ENCODE measurements around the gene NONO. TPM values are rescaled to one million over a fixed set of nuclear protein-coding genes. Genes with fewer than 3 reads are reported as not detected.
"Not testable (repeated sequence)": the region's sequence is repeated elsewhere in the genome, so short reads cannot be mapped to it uniquely, and the experiment has no call there.

Gene NONO, protein sequence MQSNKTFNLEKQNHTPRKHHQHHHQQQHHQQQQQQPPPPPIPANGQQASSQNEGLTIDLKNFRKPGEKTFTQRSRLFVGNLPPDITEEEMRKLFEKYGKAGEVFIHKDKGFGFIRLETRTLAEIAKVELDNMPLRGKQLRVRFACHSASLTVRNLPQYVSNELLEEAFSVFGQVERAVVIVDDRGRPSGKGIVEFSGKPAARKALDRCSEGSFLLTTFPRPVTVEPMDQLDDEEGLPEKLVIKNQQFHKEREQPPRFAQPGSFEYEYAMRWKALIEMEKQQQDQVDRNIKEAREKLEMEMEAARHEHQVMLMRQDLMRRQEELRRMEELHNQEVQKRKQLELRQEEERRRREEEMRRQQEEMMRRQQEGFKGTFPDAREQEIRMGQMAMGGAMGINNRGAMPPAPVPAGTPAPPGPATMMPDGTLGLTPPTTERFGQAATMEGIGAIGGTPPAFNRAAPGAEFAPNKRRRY
- polyA plus RNA-seq (ENCODE audit: insufficient read length in 3 of 3) = 100 to 1,000 TPM; 614 to 653 (median 631) TPM

- peak; percentile 93 to 98 (median 94) for DNase-seq (ENCODE audit: low read depth in 3 of 3, low spot score in 2 of 3)
Observed at GRCh38 chrX:71283403-71284143, at the start of gene NONO. Gene NONO, plus strand, starts transcription at chrX:71283635. Its CDS starts 7,003 bp downstream, at chrX:71290638.

- DNase-seq (ENCODE audit: low read depth in 3 of 3, low spot score in 2 of 3) = no peak
Observed at GRCh38 chrX:71235482-71235881, 48.0 kb upstream of the NONO start.

DNA sequence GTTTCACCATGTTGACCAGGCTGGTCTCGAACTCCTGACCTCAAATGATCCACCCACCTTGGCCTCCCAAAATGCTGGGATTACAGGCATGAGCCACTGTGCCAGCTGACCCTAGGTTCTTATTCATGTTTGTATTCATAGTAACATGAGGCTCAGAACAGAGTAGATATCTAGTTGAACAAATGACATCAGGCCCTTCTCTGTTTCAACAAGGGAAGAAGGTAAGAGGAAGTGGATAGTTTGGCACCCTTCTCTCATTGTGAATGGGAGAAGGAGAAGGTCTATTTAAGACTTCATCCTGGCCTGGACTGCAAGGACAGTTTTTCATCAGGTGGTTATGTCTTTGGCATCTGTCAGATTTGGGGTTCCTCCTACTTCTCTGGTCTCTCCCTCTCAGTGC, 46.6 kb upstream of the NONO start:
- DNase-seq (ENCODE audit: low read depth in 3 of 3, low spot score in 2 of 3) = no peak

DNA sequence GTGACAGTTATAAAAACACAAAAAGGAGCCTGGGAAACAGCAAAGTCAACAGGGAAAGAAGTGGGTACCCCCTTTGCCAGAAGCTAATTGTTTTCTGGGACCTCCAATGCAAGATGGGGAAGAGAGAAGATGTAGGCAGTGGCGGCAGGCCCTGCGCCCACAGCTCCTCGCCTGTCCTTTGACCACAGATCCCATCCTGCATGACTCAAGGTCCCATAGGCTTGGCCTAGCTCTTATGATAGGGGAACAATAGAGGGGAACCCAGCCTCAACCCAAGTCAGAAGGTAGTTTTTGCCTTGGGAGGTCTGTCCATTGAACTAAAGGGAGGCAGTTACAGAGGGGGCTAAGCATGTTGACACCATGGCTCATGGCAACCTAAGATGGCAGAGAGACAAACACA, 43.7 kb upstream of the NONO start:
- no peak for DNase-seq (ENCODE audit: low read depth in 3 of 3, low spot score in 2 of 3)

DNA sequence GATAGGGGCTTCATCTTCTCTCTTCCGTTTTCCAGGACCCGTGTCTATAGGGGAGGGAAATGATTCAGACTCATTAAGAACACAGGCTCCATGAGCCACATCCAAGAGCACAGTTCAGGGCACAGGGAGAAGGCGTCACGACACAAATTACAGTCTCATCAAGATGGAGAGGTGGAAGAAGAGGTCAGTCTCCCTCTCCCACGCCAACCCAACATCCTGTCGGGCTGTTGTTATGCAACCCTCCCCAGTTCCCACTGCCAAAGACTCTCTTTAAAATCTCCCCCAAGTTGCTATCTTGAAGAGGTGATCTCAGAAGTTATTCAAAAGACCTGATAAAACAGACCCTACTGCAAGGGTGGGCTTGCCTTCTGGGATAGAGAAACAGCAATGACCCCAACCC, 42.1 kb upstream of the NONO start:
- DNase-seq (ENCODE audit: low read depth in 3 of 3, low spot score in 2 of 3) = no peak

DNA sequence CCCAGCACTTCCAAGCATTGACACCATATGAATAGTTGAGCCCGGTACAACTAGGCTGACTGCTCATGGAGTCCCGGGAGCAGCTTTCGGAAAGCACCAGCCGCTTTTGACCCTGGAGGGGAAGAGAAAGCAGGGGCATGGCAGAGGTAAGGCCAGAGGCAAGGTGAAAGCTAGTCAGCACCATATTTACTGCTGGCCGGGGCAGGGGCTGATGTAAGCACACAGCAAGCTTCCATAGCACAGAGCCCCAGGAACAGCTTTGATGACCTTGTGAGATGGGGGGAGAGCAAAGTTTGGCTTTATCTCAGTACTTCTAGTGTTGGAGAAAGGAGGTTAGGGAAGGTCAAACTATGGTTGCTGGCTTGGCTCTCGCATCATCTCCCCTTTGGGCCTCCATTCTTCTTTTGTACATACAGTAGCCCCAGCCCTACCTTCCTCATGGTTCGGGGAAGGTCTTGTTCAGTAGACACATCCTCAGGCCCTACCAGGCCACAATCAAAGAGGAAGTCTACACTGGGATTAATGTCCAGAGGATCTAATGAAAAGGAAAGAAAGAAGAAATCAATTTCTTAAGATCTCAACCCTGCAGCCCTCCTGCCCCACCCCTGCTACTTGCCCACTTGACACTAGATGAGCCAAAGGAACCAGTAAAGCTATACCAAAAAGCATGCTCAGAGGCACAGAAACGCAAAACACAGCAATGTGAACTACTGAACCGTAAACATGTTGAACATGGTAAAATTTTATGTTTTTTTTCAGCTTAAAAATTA, 38.9 kb upstream of the NONO start:
- no peak for DNase-seq (ENCODE audit: low read depth in 3 of 3, low spot score in 2 of 3)

GRCh38 chrX:71245159-71245558, 38.3 kb upstream of the NONO start:
- no peak for DNase-seq (ENCODE audit: low read depth in 3 of 3, low spot score in 2 of 3)

GRCh38 chrX:71250841-71251240, 32.6 kb upstream of the NONO start:
- peak in 1 of 3 donors; percentile 32 for DNase-seq (ENCODE audit: low read depth in 3 of 3, low spot score in 2 of 3)

DNA sequence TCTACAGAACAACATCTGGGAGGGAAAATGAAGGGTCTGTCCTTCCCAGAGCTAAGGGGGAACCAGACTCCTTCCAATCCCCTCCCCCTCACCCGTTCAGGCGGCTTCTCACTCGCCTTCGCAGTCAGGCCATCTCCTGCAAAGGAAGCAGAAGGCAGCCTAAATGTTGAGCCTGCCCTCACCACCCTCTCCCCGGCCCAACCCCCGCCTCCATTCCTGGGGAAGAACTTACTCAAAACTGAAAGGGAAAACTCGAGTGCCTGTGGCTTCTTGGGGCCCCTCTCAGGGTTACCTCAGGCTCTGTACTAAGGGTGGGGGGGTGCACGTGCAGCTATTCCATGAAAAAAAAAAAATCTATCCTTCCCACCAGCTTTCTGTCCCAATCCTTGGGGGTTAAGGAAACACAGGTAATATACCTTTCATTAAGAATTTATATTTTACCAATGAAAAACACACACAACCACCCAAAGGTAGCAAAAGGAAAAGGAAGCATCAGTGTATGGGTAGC, 31.9 kb upstream of the NONO start:
- no peak for DNase-seq (ENCODE audit: low read depth in 3 of 3, low spot score in 2 of 3)

- DNase-seq (ENCODE audit: low read depth in 3 of 3, low spot score in 2 of 3) = no peak
Observed at GRCh38 chrX:71252221-71252620, 31.2 kb upstream of the NONO start.

DNA sequence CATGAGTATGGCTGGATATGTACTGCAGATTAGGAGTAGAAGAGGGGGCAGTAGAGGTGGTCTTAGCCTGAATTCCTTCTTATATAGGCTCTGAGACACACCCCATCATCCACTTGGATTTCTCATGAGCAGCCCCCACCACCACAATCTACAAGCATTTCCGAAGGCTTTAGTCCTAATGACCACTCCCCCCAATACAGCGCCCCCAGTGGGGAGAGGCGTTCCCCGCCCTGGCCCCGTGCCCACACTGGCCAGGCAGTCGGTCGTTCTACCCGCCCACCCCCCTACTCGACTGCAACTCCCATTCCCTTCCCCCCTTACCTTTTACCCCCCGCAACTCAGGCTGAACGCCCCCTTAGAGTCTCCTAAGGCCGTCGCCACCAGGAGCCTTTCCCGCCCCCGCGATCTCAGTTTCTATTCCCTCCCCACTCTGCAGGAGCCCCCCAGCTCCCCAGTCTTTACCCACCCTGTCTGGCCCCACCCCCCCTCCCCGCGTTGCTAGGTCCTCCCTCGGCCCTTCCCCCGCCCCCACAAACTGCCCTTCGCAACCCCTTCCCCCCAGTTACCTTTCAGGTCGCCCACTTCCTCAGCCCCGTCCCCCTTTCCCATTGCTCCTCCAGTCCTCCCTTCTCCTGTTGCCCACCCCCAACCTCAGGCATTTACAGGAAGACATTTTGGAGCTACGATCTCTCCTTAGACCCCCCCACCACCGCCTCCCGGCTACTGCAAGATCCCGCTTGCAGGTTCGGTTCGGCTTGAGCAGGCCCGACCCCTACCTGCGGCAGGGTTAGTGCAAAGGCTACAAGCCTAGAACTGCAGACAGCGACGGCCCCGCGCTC, 30.0 kb upstream of the NONO start:
- DNase-seq (ENCODE audit: low read depth in 3 of 3, low spot score in 2 of 3) = peak in 1 of 3 donors; percentile 23

DNA sequence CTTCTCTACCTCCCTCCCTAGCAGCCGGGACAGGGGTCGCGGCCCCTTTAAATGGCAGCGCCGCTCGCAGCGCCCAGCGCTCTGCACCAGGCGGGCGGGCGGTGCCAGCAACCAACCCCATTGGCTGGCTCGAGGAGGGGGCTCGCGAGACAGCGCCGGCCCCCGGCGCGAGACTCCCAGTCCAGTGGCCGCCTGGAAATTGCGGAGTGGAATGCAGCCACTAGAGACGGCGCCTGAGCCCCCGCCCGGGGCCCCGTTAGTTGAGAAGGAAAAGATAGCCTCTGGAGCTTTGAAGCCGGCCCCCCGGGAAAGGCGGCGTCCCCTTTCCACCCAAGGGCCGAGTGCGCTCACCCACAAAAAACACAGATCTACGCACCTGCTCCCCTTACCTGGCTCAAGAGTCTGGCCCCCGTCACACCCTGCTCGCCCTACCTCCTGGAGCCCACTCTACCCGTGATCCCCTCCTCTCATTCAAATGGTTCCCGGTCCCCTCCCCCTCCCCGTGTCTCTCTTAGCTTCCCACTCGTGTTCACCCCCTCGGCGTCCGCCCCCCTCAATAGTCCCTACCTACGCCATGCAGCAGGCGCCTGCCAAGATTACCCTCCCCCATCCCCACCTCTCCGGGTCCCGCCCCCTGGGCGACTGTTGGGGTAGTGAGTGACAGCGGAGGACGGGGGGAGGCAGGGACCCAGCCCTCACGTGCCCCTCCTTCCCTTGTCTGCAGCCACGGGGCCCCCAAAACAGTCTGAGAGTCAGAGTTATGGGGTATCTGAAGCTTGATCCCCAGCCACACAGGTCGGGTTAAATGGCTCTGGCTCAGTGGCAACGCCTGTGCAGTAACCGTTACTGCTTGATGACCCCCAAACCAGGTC, 29.1 kb upstream of the NONO start, which contains the start of gene ZMYM3:
Gene ZMYM3, minus strand, starts transcription at position 49 of the 872 bp plus-strand sequence. CDS start 885 bp downstream, outside the sequence.
- peak in 2 of 3 donors; percentile 58 to 61 for DNase-seq (ENCODE audit: low read depth in 3 of 3, low spot score in 2 of 3)

GRCh38 chrX:71256051-71256450, 27.4 kb upstream of the NONO start:
- no peak for DNase-seq (ENCODE audit: low read depth in 3 of 3, low spot score in 2 of 3)

- DNase-seq (ENCODE audit: low read depth in 3 of 3, low spot score in 2 of 3) = no peak
Observed at GRCh38 chrX:71256856-71257255, 26.6 kb upstream of the NONO start.

DNA sequence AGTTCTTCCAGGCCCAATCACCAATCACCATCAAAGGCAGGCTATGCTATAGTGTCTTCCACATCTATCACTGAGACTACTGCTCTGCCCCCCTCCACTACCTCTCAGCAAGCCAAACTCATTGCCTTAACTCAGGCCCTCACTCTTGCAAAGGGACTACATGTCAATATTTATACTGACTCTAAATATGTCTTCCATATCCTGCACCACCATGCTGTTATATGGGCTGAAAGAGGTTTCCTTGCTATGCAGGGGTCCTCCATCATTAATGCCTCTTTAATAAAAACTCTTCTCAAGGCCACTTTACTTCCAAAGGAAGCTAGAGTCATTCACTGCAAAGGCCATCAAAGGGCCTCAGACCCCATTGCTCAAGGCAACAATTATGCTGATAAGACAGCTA, 14.8 kb upstream of the NONO start:
- not testable (repeated sequence) for DNase-seq (ENCODE audit: low read depth in 3 of 3, low spot score in 2 of 3)

GRCh38 chrX:71269801-71270395, 13.5 kb upstream of the NONO start:
- DNase-seq (ENCODE audit: low read depth in 3 of 3, low spot score in 2 of 3) = no peak

DNA sequence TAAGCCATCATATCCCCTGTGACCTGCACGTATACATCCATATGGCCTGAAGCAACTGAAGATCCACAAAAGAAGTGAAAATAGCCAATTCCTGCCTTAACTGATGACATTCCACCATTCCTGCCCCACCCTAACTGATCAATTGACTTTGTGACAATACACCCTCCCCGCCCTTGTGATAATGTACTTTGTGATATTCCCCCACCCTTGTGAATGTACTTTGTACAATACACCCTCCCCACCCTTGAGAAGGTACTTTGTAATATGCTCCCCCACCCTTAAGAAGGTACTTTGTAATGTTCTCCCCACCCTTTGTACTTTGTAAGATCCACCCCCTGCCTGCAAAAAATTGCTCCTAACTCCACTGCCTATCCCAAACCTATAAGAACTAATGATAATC, 11.1 kb upstream of the NONO start:
- not testable (repeated sequence) for DNase-seq (ENCODE audit: low read depth in 3 of 3, low spot score in 2 of 3)

- DNase-seq (ENCODE audit: low read depth in 3 of 3, low spot score in 2 of 3) = not testable (repeated sequence)
Observed at GRCh38 chrX:71281300-71281699, 2.1 kb upstream of the NONO start.

Data from right renal cortex interstitium (tissue), 3 donors.